Measurements from ENCODE around the gene REC8.

DNA sequence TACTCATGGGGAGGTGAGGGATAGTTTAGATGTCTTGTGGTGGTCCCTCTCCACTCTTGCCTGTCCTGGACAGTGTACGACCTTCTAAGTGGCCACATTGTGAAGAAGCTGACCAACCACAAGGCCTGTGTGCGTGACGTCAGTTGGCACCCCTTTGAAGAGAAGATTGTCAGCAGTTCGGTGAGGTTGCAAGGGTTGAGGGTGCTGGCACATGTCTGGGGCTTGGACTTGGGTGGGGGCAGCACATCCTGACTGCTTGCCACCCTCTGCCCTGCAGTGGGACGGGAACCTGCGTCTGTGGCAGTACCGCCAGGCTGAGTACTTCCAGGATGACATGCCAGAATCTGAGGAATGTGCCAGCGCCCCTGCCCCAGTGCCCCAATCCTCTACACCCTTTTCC is 49.0 kb upstream of the REC8 start:
- TF ChIP-seq, protein P1, sequence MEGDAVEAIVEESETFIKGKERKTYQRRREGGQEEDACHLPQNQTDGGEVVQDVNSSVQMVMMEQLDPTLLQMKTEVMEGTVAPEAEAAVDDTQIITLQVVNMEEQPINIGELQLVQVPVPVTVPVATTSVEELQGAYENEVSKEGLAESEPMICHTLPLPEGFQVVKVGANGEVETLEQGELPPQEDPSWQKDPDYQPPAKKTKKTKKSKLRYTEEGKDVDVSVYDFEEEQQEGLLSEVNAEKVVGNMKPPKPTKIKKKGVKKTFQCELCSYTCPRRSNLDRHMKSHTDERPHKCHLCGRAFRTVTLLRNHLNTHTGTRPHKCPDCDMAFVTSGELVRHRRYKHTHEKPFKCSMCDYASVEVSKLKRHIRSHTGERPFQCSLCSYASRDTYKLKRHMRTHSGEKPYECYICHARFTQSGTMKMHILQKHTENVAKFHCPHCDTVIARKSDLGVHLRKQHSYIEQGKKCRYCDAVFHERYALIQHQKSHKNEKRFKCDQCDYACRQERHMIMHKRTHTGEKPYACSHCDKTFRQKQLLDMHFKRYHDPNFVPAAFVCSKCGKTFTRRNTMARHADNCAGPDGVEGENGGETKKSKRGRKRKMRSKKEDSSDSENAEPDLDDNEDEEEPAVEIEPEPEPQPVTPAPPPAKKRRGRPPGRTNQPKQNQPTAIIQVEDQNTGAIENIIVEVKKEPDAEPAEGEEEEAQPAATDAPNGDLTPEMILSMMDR (IDR thresholded peaks at IDR 0.05 in 2 of 3, conservative IDR thresholded peaks at IDR 0.05 in 1 of 3; ENCODE audit: borderline replicate concordance in 1 of 3, insufficient read depth in 1 of 3, low read depth in 2 of 3, low read length in 2 of 3), result no peak
- TF ChIP-seq SP1 (IDR thresholded peaks at IDR 0.05; ENCODE audit: low read depth) (no peak), TCF7L2 (IDR thresholded peaks at IDR 0.05; ENCODE audit: borderline replicate concordance, extremely low read depth, insufficient read depth, insufficient read length) (no peak), EZH2 (IDR thresholded peaks at IDR 0.05) (no peak)
- TF ChIP-seq, protein P2, sequence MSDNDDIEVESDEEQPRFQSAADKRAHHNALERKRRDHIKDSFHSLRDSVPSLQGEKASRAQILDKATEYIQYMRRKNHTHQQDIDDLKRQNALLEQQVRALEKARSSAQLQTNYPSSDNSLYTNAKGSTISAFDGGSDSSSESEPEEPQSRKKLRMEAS (IDR thresholded peaks at IDR 0.05), result no peak

All from HCT116 (cell line).